Subcutaneous adipose tissue (tissue), 4 donors: Measurements from ENCODE around the gene CT45A10. TPM values are rescaled to one million over a fixed set of nuclear protein-coding genes. Genes with fewer than 3 reads are reported as not detected.

Experiments
- CTCF ChIP-seq: fragments of 450-650 bp; IDR thresholded peaks from one replicate; pipeline ENCODE4 v1.5.1; 2016; ENCODE audit warnings: low read depth, mild to moderate bottlenecking, control low read depth, antibody characterized with exemption, moderate library complexity
- total RNA-seq, 4 donors: library from RNA; depleted of rRNA; stranded (reverse); fragments of >200 nt; gene quantifications; one replicate each; pipeline ENCODE4 v1.1.0, GENCODE V29; 2016

The CT45A10 gene
- total RNA-seq, result not detected

- TF ChIP-seq CTCF, result no peak
Observed at GRCh38 chrX:135893294-135893817, at the start of gene CT45A10, which contains the start of gene SAGE1. Gene CT45A10 (minus strand): TSS chrX:135893444. CDS start chrX:135885344, 8,100 bp downstream. Gene SAGE1 (plus strand): TSS chrX:135893716. CDS start chrX:135896243, 2,527 bp downstream.

- no peak for TF ChIP-seq CTCF
Observed at GRCh38 chrX:135931644-135932487, 38.6 kb upstream of the CT45A10 start.

GRCh38 chrX:135927897-135928296, 34.7 kb upstream of the CT45A10 start:
- no peak for TF ChIP-seq CTCF

- TF ChIP-seq CTCF, result no peak
Observed at GRCh38 chrX:135923353-135923752, 30.1 kb upstream of the CT45A10 start.

- no peak for TF ChIP-seq CTCF
Observed at GRCh38 chrX:135914404-135914803, 21.2 kb upstream of the CT45A10 start.

GRCh38 chrX:135910251-135910650, 17.0 kb upstream of the CT45A10 start:
- TF ChIP-seq CTCF, result no peak

GRCh38 chrX:135892781-135893180, 463 bp downstream of the CT45A10 start:
- no peak for TF ChIP-seq CTCF
